HG03457 (cell line): ENCODE measurements around the gene SOX5.

Experiments used
- ATAC-seq: cut with Tn5 transposase; IDR thresholded peaks from one replicate; pipeline ENCODE4 v1.9.1; 2021; ENCODE audit warnings: moderate number of reproducible peaks; ENCODE audit not compliant: unreplicated experiment

The SOX5 gene

DNA sequence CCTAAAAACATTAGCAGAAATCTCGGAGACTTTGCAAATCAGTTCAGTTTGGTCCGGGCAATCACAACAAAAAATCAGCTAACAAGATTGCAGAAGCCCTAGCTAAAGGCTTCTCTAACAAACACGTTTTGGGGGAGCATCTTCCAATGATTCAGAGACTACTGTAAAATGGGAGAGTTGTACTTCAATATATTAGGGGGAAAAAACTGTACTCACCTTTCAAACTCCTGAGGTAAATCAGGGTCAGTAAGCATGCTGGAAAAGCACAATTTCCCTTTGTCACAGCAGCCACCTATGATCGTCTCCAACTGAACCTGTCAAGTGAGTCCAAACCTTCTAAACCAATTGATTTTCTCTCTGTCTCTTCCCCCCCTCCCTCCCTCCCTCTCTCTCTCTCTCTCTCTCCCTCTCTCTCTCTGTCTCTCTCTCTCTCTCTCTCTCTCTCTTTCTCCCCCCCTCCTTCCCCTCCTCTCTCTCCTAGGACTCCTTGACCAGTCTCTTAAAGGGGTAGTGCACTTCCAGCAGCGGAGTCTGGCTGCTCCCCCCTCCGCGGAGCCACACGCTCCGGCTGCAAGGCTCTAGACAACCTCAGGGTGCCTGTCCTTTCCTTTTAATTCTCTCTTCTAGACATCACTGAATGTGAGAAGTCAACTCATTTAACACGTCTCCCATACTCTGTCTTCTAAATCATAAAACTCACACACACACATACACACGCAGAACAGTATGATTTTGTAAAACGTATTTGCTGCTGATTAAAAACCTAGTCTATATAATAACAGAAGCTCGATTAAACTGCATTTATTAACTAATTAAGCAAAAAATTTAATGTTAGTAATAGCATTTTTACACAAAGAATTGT is at the start of gene SOX5:
TSS of gene SOX5 (minus strand) at position 323 of the 862 bp plus-strand sequence. CDS start at position 254, 69 bp downstream.
- no peak for ATAC-seq

DNA sequence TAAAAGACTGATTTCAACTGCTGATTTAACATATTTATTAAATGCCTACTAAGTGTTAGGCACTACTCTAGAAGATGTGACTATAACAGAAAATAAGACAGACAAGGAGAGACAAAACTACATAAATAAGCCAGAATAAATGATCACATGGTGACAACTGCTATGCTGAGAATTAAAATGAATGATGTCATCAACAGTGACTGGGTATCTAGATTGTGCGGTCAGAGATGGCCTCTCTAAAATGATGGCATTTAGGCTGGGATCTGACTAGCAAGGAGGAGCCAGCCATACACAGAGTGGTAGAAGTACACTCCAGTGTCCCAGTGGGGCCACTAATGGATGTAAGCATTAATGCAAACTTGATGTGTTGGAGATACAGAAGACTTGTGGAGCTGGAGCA is 37.6 kb upstream of the SOX5 start:
- no peak for ATAC-seq

DNA sequence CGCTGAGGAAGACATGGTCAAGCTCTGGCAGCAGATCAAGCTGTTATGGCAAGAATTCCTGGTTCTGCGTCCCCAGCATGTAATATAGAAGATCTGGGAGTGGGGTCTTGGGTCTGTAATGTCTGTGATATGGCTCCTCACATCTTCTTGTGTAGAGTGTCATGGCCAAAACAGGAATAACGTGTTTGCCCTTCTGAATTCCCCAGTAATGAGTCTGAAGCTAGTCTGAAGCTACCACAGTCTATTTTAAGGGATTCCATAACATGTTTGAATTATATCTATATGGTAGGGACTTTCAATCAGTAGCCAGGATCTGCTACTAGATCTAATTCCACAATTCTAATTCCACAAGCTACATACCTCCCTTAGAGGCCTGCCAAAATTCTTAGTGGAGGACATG is 31.4 kb upstream of the SOX5 start:
- no peak for ATAC-seq

DNA sequence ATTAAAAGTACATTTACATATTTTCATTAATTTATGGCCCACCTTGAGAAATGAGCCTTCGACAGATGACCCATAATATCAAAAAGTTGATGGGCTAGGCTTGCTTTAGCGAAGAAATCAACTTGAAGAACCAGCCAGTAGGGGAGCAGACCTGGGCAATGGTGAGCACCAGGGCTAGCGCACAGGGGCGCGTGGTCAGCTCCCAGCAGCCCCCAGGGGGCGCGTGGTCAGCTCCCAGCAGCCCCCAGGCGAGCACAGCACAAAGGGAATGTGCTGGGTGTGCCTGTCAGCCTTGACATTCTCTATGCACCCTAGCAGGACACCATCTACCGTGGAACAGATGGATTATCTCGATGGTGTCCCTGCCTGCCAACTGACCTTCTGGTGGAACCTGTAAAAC is 15.3 kb upstream of the SOX5 start:
- no peak for ATAC-seq

DNA sequence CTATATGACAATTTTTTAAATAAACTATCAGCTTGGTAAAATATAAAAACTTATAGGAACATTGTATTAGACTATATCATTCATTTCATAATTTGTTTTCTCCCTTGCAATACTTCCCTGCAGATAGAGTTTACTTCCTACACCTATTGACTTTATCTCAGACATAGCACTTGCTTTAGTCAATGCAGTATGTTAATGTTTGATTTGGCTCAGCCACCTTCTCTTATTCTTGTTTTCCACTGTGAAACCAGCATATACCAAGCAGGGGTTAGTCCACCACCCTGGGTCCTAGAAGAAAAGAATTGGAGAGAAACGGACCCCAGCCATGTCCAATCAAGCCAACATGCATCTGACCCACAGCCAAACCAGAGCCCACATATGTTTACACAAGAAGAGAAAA is 10.4 kb upstream of the SOX5 start:
- no peak for ATAC-seq

DNA sequence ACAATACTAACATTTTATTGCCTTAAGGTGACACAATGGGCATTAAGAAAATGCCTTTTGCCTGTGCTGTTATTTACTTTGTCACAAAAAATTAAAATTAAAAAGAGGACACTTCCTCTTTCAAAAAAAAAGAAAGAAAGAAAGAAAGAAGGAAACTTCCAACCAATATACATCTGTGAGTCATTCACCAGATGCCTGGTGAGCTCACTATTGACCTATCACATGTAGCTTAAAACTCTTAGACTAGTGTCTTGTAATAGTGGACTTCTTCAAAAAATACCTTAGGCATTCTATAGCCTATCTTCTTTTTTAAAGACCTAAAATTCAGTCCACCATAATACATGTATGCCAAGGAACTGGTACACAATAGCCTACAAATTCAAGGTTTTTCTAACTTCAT is 4.9 kb upstream of the SOX5 start:
- no peak for ATAC-seq

DNA sequence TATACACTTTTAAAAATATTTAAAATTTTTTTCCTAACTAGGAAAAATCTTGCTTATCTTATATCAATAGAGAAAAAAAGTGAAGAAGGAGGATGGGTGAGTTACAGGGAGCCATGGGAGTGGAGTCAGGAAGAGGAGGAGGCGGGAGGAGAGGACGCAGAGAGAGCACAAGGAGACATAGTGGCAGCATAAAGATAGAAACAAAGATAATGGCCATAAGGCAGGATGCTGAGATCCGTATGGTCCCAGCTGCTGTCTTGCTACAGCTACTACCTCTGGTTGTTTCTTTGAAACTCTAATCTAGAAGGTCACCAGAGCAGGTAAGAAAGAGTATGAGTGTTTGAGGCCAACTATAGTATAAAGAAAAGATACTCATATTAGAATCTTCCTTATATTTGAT is 2.6 kb upstream of the SOX5 start:
- no peak for ATAC-seq

DNA sequence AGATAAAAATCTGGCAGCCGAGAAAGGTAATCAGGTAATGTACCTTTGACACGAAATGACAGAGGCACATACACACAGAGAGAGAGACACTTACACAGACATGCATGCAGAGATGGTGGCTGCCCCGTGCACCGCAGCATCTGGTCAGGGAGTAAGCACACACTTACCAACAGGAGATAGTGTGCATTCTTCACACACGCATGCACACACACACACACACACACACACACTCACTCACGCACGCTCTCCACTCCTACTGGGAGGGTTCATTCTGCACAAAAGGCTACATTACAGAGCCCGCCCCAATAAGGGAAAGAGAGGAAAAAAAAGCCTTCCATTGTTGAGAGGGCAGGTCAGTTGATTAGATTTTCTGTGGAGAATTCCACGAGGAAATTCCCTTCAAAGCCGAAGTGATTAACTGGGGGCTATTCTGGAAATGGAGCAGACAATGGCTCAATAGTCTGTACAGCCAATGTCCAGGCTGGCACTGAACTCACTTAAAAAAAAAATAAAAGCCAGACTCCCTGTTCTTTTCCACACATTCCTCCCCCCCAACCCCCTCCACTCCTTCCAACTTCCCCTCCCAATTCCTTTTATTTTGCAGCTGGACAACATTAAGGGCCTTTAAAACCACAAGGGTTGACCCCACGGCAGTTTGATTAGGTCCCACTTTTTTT is 1.4 kb upstream of the SOX5 start:
- no peak for ATAC-seq

DNA sequence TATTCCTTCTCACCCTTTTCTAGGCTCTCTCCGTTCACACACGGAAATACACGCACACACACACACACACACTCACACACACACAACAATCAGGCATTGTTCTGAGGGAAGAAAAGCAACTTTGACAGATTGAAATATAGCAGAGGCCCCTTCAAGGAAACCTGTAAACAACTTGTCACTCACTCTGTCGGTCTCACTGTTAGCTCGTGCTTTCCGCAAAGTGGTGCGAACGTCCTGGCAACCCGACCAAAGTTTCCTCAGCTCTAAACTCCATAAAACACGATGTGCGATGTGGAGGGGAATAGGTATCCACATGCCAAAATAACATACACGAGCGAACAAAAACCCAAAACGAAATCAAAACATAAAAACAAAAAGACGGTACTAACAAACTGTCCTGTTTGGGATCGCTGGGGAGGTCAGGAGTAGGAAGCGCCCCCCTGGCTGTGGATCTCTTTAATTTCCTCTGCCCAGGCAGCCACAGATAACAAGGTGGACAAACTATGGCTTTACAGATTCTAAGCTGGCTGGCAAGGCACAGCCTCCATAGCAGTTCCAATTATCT is 822 bp upstream of the SOX5 start:
- no peak for ATAC-seq

DNA sequence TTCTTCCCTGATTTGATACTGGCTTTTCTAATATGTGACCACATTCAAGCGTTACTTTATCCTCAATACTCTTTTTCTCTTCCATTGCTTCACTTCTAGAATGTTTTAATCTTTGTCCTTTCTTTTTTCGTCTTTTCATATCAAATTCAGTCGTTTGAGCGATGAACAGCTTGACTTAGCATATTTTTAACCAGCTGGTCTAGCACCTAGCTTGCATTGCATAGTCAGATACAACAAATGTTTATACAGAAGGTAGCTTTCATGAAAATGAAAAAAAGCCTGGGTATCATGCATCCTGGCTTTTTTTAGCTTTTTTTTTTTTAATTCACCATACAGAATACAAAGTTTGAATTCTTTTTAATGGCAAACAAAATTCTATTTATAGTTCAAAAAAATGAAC is 1.2 kb downstream of the SOX5 start:
- no peak for ATAC-seq

DNA sequence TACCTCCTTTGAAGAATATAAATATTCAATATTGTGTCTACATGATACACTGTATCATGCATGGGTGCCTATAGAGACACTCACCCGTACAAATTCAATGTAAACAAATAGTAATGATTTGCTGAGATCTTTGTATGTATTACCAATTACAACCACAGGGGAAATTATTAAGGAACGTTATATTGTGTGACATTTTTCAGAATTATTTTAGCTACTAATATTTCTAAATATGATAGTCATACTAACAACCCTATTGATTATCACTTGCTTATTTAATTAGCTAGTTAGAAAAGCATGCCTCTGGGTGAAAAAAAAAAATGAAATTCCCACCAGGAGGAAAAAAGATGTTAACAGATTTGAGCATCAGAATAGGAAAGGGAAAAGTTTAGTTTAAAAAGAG is 2.1 kb downstream of the SOX5 start:
- no peak for ATAC-seq

DNA sequence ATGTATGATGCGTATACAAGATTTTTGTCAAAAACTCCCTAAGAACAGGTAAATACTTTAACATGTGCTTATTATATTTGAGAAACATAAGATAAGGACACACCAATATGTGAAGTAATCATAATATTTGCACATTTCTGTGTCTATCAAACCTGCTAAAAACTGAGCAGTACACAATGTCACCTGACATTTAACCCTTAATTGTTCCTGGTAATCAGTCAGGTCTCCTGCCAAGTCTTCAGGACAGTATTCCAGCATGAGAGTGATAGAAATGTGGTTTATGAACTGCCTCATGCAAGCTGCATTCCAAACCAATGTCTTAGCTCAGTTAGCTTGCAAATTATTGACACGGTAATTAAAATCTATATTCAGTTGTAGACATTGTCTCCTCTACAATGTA is 4.2 kb downstream of the SOX5 start:
- no peak for ATAC-seq

DNA sequence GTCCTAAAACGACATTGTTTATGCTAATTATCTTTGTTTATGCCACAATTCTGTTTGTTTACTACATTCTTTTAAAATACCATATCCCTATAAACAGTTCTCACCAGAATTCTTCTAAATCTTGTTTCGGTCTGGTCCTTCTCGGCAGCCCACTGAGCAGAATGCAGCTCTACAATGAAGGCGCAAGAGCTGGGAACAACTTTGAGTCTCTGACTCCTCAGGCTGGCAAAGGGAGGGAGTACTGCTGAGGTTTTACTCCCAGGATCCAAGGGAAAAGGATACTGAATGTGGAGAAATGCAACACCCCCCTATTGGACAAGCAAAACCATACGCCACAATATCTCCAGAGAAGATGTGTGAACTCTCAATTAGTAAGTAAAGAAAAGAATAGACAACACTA is 5.4 kb downstream of the SOX5 start:
- ATAC-seq: no peak

DNA sequence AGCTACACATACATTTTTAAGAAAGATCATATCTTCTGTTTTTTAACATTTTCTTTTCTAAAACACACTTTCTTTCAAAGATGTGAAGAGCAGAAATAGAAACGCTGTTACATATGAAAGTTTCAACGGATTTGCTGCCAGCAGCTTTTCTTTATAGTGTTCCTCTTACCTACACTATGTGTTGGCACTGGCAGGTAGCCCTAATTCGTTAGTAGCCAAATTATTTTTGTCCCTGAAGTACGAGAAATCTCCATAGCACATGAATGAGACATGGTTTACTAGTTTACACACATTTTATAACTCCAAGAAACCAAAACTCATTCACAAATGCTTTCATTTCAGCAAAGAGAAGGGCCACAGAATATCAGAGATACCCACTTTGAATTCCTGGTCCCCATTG is 6.6 kb downstream of the SOX5 start:
- ATAC-seq: no peak

DNA sequence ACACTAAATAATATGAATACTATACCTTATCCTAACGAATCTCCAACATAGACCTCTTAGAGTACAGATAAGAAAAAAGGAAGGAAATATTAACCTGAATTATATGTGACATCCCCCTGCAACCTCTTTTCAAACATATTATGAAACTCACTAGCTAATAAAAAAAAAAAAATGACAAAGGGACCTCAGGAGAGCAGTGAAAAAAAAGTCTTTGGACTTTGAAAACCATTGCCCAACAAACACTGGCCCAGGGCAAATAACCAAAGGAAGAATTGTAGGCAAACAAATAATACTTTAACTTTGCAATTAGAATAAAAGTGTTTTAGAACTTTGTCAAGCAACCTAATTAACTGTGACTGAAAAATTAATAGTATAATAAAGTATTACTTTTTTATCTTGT is 7.7 kb downstream of the SOX5 start:
- ATAC-seq: no peak

DNA sequence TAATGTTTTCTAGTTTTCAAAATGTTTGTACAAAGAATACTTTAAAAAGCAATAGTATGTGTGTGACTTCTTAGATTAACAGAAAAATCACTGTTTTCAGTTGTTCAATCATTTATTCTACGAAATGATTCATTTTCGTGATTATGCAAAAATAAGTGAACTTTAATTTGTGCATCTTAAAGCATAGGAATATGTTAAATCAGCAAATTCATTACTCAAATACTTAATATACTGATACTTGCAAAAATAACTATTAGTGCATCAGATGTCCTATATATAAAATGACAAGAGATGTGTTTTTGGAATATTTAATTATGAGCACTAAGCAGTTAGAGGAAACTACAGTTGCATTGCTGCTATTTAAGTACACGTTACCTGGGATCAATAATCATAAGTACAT is 11.0 kb downstream of the SOX5 start:
- no peak for ATAC-seq

DNA sequence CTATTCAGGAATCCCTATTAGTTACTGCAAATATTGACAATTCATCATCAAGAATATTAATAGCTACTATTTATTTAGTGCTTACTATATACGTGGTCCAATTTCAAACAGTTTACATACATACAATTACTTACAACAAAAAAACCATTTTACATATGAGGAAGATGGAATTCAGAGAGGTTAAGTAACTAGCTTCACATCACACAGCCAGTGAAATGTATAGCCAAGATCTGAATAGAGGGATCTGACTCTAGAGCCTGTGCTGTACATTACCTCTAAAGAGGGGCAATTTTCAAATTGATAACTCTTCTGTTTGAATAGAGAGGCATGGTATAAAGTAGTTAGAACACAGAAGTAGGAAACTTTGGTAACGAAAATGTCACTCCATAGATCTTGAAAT is 18.3 kb downstream of the SOX5 start:
- no peak for ATAC-seq

DNA sequence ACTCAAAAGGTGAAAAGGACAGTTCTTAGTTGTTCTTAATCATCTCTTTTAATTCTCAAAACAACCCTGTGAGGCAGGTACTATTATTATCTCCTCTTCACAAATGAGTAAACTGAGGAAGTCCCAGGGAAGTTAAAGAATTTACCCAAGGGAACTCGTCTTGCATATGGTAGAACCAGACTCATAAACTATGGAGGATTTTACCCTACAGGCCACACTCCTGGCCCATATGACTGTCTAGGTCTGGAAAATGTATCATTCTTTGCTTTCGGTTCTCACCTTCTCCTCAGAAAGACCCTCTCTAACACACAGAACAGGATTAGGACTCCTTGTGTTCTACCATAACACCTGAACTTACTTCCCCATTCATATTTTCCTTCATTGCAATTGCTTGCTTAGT is 18.9 kb downstream of the SOX5 start:
- no peak for ATAC-seq

DNA sequence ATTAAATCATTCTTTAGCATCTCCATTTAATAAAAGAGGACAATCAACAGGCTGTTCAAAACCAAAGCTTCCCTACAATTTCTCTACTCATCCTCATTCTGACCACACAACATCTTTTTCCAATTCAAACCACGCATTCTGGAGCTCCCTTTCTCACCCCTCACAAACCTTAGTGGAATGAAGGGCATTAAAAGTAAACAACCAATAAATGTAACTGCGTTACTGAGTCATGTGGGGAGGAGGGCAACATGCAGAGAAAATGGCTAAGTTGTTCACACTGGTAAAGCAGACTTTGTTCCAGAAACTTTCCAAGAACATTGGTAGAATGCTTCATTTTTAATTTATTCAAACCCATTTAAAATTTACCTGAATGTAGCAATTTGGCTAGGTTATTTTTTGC is 19.6 kb downstream of the SOX5 start:
- ATAC-seq: no peak

DNA sequence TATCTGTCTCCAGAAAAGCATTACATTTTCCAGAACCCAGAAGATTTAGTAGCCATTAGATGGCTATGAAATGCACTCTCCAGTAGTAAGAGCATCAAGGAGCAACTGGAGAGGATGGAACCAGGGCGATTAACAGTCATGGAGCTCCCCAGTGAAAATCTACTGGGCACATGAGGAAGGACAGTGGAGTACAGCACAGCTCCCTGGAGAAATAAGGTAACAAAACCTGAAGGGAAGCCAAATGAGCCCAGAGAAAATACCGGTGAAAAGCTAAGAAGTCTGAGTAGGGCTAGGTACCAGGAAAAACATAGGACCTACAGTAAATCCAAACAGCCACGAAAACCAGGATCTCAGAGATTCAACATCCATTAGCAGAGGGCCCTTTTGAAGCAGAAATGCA is 21.6 kb downstream of the SOX5 start:
- no peak for ATAC-seq

DNA sequence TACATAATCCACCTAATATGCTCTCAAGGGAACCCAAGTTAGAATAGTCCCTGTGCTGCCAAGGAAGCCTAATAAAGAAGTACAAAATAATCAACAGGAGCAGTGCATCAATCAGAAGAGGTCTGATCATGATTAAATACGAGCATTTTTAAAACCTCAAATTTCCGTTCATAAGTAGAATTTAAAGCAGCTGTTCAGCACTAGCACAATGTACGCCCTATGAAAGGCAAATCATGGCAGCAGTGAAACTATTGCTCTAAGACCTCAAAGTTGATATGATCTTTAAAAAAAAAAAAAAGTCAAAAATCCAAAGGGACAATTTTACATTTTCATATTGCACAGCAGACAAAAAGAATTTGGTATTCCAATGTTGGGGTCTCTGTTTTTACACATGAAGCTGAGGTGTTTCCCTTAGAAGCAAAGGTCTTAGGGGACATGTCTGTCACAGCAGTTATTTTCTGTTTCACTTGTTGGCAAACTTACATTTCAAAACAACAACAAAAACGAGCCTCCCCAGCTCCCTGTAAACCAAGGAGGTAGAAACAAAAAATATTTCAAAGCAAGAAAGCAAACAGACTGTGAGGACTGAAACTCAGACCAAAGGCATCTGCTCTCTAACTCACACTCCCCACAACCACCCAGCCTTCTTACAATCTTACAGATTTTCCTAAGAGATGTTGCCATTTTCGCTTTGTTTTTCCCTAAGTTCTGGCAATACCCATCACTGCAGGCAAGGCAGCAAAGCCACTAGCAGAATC is 28.2 kb downstream of the SOX5 start:
- no peak for ATAC-seq

DNA sequence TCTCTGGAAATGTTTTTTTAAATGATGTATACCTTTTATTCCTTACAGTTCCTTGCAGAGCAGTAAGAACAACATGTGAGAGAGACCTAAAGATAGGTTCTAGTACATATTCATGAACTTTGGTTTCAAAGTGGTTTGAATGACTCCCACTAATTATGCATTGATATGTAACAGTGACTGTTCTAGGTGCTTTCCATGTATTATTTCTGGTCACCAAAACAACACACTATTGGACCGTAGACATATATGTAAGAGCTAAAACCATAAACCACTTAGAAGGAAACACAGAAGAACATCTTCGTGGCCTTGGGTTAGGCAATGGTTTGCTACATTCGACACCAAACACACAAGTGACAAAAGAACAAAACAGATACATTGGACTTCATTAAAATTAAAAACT is 37.9 kb downstream of the SOX5 start:
- ATAC-seq: no peak
